ENCODE results near the gene EDDM3A.

GRCh38 chr14:20714593-20715250 is 31.0 kb upstream of the EDDM3A start:
- TF ChIP-seq, protein P1, sequence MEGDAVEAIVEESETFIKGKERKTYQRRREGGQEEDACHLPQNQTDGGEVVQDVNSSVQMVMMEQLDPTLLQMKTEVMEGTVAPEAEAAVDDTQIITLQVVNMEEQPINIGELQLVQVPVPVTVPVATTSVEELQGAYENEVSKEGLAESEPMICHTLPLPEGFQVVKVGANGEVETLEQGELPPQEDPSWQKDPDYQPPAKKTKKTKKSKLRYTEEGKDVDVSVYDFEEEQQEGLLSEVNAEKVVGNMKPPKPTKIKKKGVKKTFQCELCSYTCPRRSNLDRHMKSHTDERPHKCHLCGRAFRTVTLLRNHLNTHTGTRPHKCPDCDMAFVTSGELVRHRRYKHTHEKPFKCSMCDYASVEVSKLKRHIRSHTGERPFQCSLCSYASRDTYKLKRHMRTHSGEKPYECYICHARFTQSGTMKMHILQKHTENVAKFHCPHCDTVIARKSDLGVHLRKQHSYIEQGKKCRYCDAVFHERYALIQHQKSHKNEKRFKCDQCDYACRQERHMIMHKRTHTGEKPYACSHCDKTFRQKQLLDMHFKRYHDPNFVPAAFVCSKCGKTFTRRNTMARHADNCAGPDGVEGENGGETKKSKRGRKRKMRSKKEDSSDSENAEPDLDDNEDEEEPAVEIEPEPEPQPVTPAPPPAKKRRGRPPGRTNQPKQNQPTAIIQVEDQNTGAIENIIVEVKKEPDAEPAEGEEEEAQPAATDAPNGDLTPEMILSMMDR (IDR thresholded peaks at IDR 0.05; ENCODE audit: low read depth, low read length, poor library complexity, severe bottlenecking) = no peak
- no peak for TF ChIP-seq EZH2phosphoT487 (IDR thresholded peaks at IDR 0.05; ENCODE audit: borderline replicate concordance, low read length)
